Measurements from ENCODE around the gene UNC119. TPM values are rescaled to one million over a fixed set of nuclear protein-coding genes. Genes with fewer than 3 reads are reported as not detected.
"Not testable (repeated sequence)": the region's sequence is repeated elsewhere in the genome, so short reads cannot be mapped to it uniquely, and the experiment has no call there.

UNC119 gene
- polyA plus RNA-seq, 3 donors from 2014 or later: 45.4 to 61.1 (median 50.4) TPM

- no peak for DNase-seq
- Mint-ChIP-seq H3K27me3 (ENCODE audit: low read depth in 3 of 3) (no peaks in the 10 kb centered on the region), H3K36me3 (peaks cover 0 to 4% (median 0%) of the 10 kb centered on the region in 3 donors), H3K4me3 (peak overlapping the region in 2 of 5 donors; percentile 4 to 82), H3K27ac (no peak overlapping the region), H3K9me3 (no peaks in the 10 kb centered on the region), H3K4me1 (peaks cover 21 to 27% of the 10 kb centered on the region in 2 donors)
Measured at GRCh38 chr17:28577466-28577824, 25.0 kb upstream of the UNC119 start.

- peak within 1 kb of the TSS; percentile 70 to 86 (median 80) for H3K4me3 Mint-ChIP-seq
- peaks cover 26 to 33% of the 10 kb centered on the region in 2 donors for H3K4me1 Mint-ChIP-seq
- H3K9me3 Mint-ChIP-seq: no peaks in the 10 kb centered on the region
- no peaks in the 10 kb centered on the region for H3K27me3 Mint-ChIP-seq (ENCODE audit: low read depth in 3 of 3)
- peak within 1 kb of the TSS; percentile 34 to 91 (median 81) for H3K27ac Mint-ChIP-seq
- peaks cover 0 to 4% (median 0%) of the 10 kb centered on the region in 3 donors for H3K36me3 Mint-ChIP-seq
- DNase-seq: peak; percentile 96 to 98 (median 97)
Measured at GRCh38 chr17:28576758-28577465, 24.5 kb upstream of the UNC119 start, which contains the start of gene ALDOC. Gene ALDOC, minus strand, starts transcription at chr17:28576895. Its CDS starts 1,363 bp downstream, at chr17:28575532.

- H3K9me3 Mint-ChIP-seq; H3K36me3 Mint-ChIP-seq; DNase-seq; H3K27me3 Mint-ChIP-seq (ENCODE audit: low read depth in 3 of 3): not testable (repeated sequence)
- peak overlapping the region; percentile 70 to 86 (median 80) for H3K4me3 Mint-ChIP-seq
- H3K4me1 Mint-ChIP-seq: peaks cover 32 to 37% of the 10 kb centered on the region in 2 donors
- H3K27ac Mint-ChIP-seq: peak overlapping the region in 4 of 6 donors; percentile 65 to 91 (median 76)
Measured at GRCh38 chr17:28576016-28576415, 23.6 kb upstream of the UNC119 start.

- Mint-ChIP-seq H3K27ac (no peak overlapping the region), H3K27me3 (ENCODE audit: low read depth in 3 of 3) (peaks cover 2 to 4% (median 3%) of the 10 kb centered on the region in 3 donors), H3K4me3 (peak overlapping the region in 1 of 5 donors; percentile 13), H3K9me3 (no peaks in the 10 kb centered on the region), H3K4me1 (peaks cover 39 to 43% of the 10 kb centered on the region in 2 donors), H3K36me3 (peaks cover 0 to 4% (median 0%) of the 10 kb centered on the region in 3 donors)
- DNase-seq: no peak
Measured at GRCh38 chr17:28575126-28575795, 22.8 kb upstream of the UNC119 start.

GRCh38 chr17:28574526-28574925 is 22.1 kb upstream of the UNC119 start:
- Mint-ChIP-seq H3K36me3 (peaks cover 0 to 4% (median 0%) of the 10 kb centered on the region in 3 donors), H3K4me3 (peak overlapping the region in 2 of 5 donors; percentile 35 to 53), H3K27ac (peak overlapping the region in 1 of 6 donors; percentile 40), H3K27me3 (ENCODE audit: low read depth in 3 of 3) (peaks cover 2 to 4% (median 3%) of the 10 kb centered on the region in 3 donors), H3K4me1 (peaks cover 47 to 51% of the 10 kb centered on the region in 2 donors), H3K9me3 (no peaks in the 10 kb centered on the region)
- no peak for DNase-seq

- peak overlapping the region in 1 of 6 donors; percentile 40 for H3K27ac Mint-ChIP-seq
- H3K4me3 Mint-ChIP-seq: peak overlapping the region in 2 of 5 donors; percentile 35 to 53
- H3K27me3 Mint-ChIP-seq (ENCODE audit: low read depth in 3 of 3): peaks cover 2 to 4% (median 3%) of the 10 kb centered on the region in 3 donors
- DNase-seq: no peak
- peaks cover 51 to 53% of the 10 kb centered on the region in 2 donors for H3K4me1 Mint-ChIP-seq
- no peaks in the 10 kb centered on the region for H3K9me3 Mint-ChIP-seq
- H3K36me3 Mint-ChIP-seq: peaks cover 0 to 4% (median 0%) of the 10 kb centered on the region in 3 donors
Measured at GRCh38 chr17:28573966-28574480, 21.6 kb upstream of the UNC119 start.

- Mint-ChIP-seq H3K36me3 (peaks cover 0 to 4% (median 0%) of the 10 kb centered on the region in 3 donors), H3K4me3 (peak overlapping the region in 1 of 5 donors; percentile 9), H3K4me1 (peaks cover 54 to 55% of the 10 kb centered on the region in 2 donors), H3K27me3 (ENCODE audit: low read depth in 3 of 3) (peaks cover 2 to 4% (median 3%) of the 10 kb centered on the region in 3 donors), H3K9me3 (no peaks in the 10 kb centered on the region), H3K27ac (peak overlapping the region in 1 of 6 donors; percentile 61)
- no peak for DNase-seq
Measured at GRCh38 chr17:28573521-28573920, 21.1 kb upstream of the UNC119 start.

- H3K4me3 Mint-ChIP-seq: peak overlapping the region in 3 of 5 donors; percentile 9 to 98 (median 94)
- H3K27me3 Mint-ChIP-seq (ENCODE audit: low read depth in 3 of 3): peaks cover 2 to 4% (median 3%) of the 10 kb centered on the region in 3 donors
- H3K9me3 Mint-ChIP-seq: no peaks in the 10 kb centered on the region
- H3K27ac Mint-ChIP-seq: peak overlapping the region in 4 of 6 donors; percentile 61 to 95 (median 91)
- H3K36me3 Mint-ChIP-seq: peaks cover 0 to 4% (median 3%) of the 10 kb centered on the region in 3 donors
- no peak for DNase-seq
- H3K4me1 Mint-ChIP-seq: peaks cover 58 to 59% of the 10 kb centered on the region in 2 donors
Measured at GRCh38 chr17:28573040-28573380, 20.6 kb upstream of the UNC119 start.

GRCh38 chr17:28572259-28573039 is 20.0 kb upstream of the UNC119 start:
- DNase-seq: no peak
- Mint-ChIP-seq H3K27me3 (ENCODE audit: low read depth in 3 of 3) (peaks cover 2 to 4% (median 3%) of the 10 kb centered on the region in 3 donors), H3K36me3 (peaks cover 0 to 8% (median 4%) of the 10 kb centered on the region in 3 donors), H3K9me3 (no peaks in the 10 kb centered on the region), H3K4me1 (peaks cover 62 to 64% of the 10 kb centered on the region in 2 donors), H3K4me3 (peak overlapping the region; percentile 91 to 98 (median 94)), H3K27ac (peak overlapping the region; percentile 89 to 95 (median 93))

GRCh38 chr17:28571361-28572122 is 19.1 kb upstream of the UNC119 start, which contains the start of gene PIGS:
Gene PIGS, minus strand, starts transcription at chr17:28571524. Its CDS starts 28 bp downstream, at chr17:28571496.
- Mint-ChIP-seq H3K27ac (peak within 1 kb of the TSS; percentile 89 to 95 (median 93)), H3K36me3 (peaks cover 0 to 13% (median 4%) of the 10 kb centered on the region in 3 donors), H3K9me3 (no peaks in the 10 kb centered on the region), H3K27me3 (ENCODE audit: low read depth in 3 of 3) (peaks cover 2 to 5% (median 3%) of the 10 kb centered on the region in 3 donors), H3K4me1 (peaks cover 60 to 64% of the 10 kb centered on the region in 2 donors), H3K4me3 (peak within 1 kb of the TSS; percentile 91 to 98 (median 94))
- peak; percentile 89 to 90 (median 89) for DNase-seq

GRCh38 chr17:28570716-28571360 is 18.4 kb upstream of the UNC119 start:
- Mint-ChIP-seq H3K4me1 (peaks cover 53 to 57% of the 10 kb centered on the region in 2 donors), H3K9me3 (no peaks in the 10 kb centered on the region), H3K36me3 (peaks cover 0 to 13% (median 4%) of the 10 kb centered on the region in 3 donors), H3K27ac (peak overlapping the region; percentile 89 to 95 (median 92)), H3K27me3 (ENCODE audit: low read depth in 3 of 3) (peaks cover 2 to 5% (median 3%) of the 10 kb centered on the region in 3 donors), H3K4me3 (peak overlapping the region; percentile 91 to 98 (median 94))
- DNase-seq: peak; percentile 30 to 36 (median 33)

- Mint-ChIP-seq H3K4me3 (peak overlapping the region; percentile 51 to 98 (median 94)), H3K9me3 (no peaks in the 10 kb centered on the region)
Measured at GRCh38 chr17:28569446-28569845, 17.0 kb upstream of the UNC119 start.

More at GRCh38 chr17:28569446-28569845, 17.0 kb upstream of the UNC119 start:
- Mint-ChIP-seq H3K27me3 (ENCODE audit: low read depth in 3 of 3) (peaks cover 2 to 5% (median 3%) of the 10 kb centered on the region in 3 donors), H3K27ac (peak overlapping the region in 5 of 6 donors; percentile 16 to 69 (median 54)), H3K4me1 (peaks cover 56 to 66% of the 10 kb centered on the region in 2 donors), H3K36me3 (peaks cover 0 to 16% (median 3%) of the 10 kb centered on the region in 3 donors)
- no peak for DNase-seq

Measured in immature natural killer cell (primary cell).